HEK293 (cell line): ENCODE data around the gene CDH10.

Experiments
- CTCF ChIA-PET: fragments of 350-600 bp; formaldehyde crosslinking; extraction: SDS; loops from one replicate; lab custom pipeline; 2021; ENCODE audit warnings: antibody characterized with exemption; lab: Yijun Ruan, JAX
- POLR2A ChIA-PET: fragments of 300-600 bp; formaldehyde crosslinking; extraction: SDS; loops from one replicate; lab custom pipeline; 2020; ENCODE audit warnings: antibody characterized with exemption, inconsistent platforms; lab: Yijun Ruan, JAX
- H3K27ac ChIP-seq: fragments of 200-500 bp; sonication (Bioruptor generic); 2 replicates; pipeline ENCODE4 v1.5.1; 2014; ENCODE audit warnings: low read depth, low read length, control low read depth, inconsistent platforms; ENCODE audit errors: extremely low read depth
- H3K36me3 ChIP-seq, 2 experiments: fragments of 200-500 bp in 1 of 2; sonication (Bioruptor generic) in 1 of 2; 1 replicate in 1 of 2; 2 replicates in 1 of 2; pipeline ENCODE4 v1.5.1; 2014 to 2017; ENCODE audit warnings: inconsistent platforms in 2 of 2, low read length in 2 of 2; ENCODE audit not compliant: control insufficient read depth in 2 of 2, insufficient read depth in 1 of 2
- H3K4me1 ChIP-seq: fragments of 200-500 bp; sonication (Bioruptor generic); 2 replicates; pipeline ENCODE4 v1.5.1; 2014; ENCODE audit warnings: mild to moderate bottlenecking, low read length, inconsistent platforms; ENCODE audit not compliant: control insufficient read depth, insufficient read depth
- H3K4me3 ChIP-seq: 2 replicates; pipeline ENCODE4 v1.5.1; 2011; ENCODE audit warnings: low read depth, mild to moderate bottlenecking, control low read depth, low read length, moderate library complexity
- H3K9me3 ChIP-seq: fragments of 200-500 bp; sonication (Bioruptor generic); 2 replicates; pipeline ENCODE4 v1.5.1; 2014; ENCODE audit warnings: low read depth, low read length, inconsistent platforms; ENCODE audit not compliant: control insufficient read depth, insufficient read depth
- EGR2 ChIP-seq: fragments of 450-650 bp; formaldehyde crosslinking; IDR thresholded peaks from 2 replicates; pipeline ENCODE4 v1.5.1; 2016; ENCODE audit warnings: low read depth, missing biosample characterization, missing genetic modification characterization
- GLIS1 ChIP-seq: fragments of 450-650 bp; formaldehyde crosslinking; IDR thresholded peaks from 2 replicates; pipeline ENCODE4 v1.5.1; 2016; ENCODE audit warnings: missing biosample characterization, missing genetic modification characterization
- KLF1 ChIP-seq: fragments of 450-650 bp; formaldehyde crosslinking; IDR thresholded peaks from 2 replicates; pipeline ENCODE4 v1.5.1; 2016; ENCODE audit warnings: missing biosample characterization, missing genetic modification characterization
- KLF8 ChIP-seq: fragments of 450-650 bp; formaldehyde crosslinking; IDR thresholded peaks from 2 replicates; pipeline ENCODE4 v1.5.1; 2016; ENCODE audit warnings: missing biosample characterization, missing genetic modification characterization
- MEIS1 ChIP-seq: sonication (generic); formaldehyde crosslinking; IDR thresholded peaks from 2 replicates; pipeline ENCODE4 v1.8.1; 2022; ENCODE audit warnings: missing genetic modification reagents, mild to moderate bottlenecking, borderline replicate concordance
- PATZ1 ChIP-seq: fragments of 450-650 bp; formaldehyde crosslinking; IDR thresholded peaks from 2 replicates; pipeline ENCODE4 v1.5.1; 2016; ENCODE audit warnings: missing biosample characterization, missing genetic modification characterization
- SCRT2 ChIP-seq: fragments of 450-650 bp; formaldehyde crosslinking; IDR thresholded peaks from 2 replicates; pipeline ENCODE4 v1.5.1; 2016; ENCODE audit warnings: missing biosample characterization, missing genetic modification characterization
- ZBTB48 ChIP-seq: fragments of 450-650 bp; formaldehyde crosslinking; IDR thresholded peaks from 2 replicates; pipeline ENCODE4 v1.5.1; 2016; ENCODE audit warnings: missing biosample characterization, missing genetic modification characterization
- ZBTB7A ChIP-seq: fragments of 450-650 bp; formaldehyde crosslinking; IDR thresholded peaks from 2 replicates; pipeline ENCODE4 v1.5.1; 2016; ENCODE audit warnings: low read depth, missing biosample characterization, missing genetic modification characterization
- ZIC2 ChIP-seq: fragments of 450-650 bp; formaldehyde crosslinking; IDR thresholded peaks from 2 replicates; pipeline ENCODE4 v1.5.1; 2016; ENCODE audit warnings: missing biosample characterization, missing genetic modification characterization
- ZNF157 ChIP-seq: fragments of 450-650 bp; formaldehyde crosslinking; IDR thresholded peaks from 2 replicates; pipeline ENCODE4 v1.5.1; 2016; ENCODE audit warnings: missing biosample characterization, missing genetic modification characterization
- ZNF19 ChIP-seq: fragments of 450-650 bp; formaldehyde crosslinking; IDR thresholded peaks from 2 replicates; pipeline ENCODE4; 2016; ENCODE audit warnings: missing biosample characterization, missing genetic modification characterization, low read depth
- ZNF248 ChIP-seq: fragments of 450-650 bp; formaldehyde crosslinking; IDR thresholded peaks from 2 replicates; pipeline ENCODE4 v1.5.1; 2017; ENCODE audit warnings: missing biosample characterization, missing genetic modification characterization
- ZNF335 ChIP-seq: fragments of 450-650 bp; formaldehyde crosslinking; conservative IDR thresholded peaks from 2 replicates; pipeline ENCODE4 v1.5.1; 2016; ENCODE audit warnings: missing biosample characterization, missing genetic modification characterization
- ZNF391 ChIP-seq: fragments of 450-650 bp; formaldehyde crosslinking; IDR thresholded peaks from 2 replicates; pipeline ENCODE4 v1.5.1; 2016; ENCODE audit warnings: low read depth, missing biosample characterization, missing genetic modification characterization, borderline replicate concordance
- ZNF416 ChIP-seq: fragments of 450-650 bp; formaldehyde crosslinking; IDR thresholded peaks from 2 replicates; pipeline ENCODE4 v1.5.1; 2016; ENCODE audit warnings: missing biosample characterization, missing genetic modification characterization
- ZNF48 ChIP-seq: fragments of 450-650 bp; formaldehyde crosslinking; IDR thresholded peaks from 2 replicates; pipeline ENCODE4 v1.5.1; 2016; ENCODE audit warnings: missing biosample characterization, missing genetic modification characterization
- ZNF501 ChIP-seq: fragments of 450-650 bp; formaldehyde crosslinking; IDR thresholded peaks from 2 replicates; pipeline ENCODE4 v1.5.1; 2016; ENCODE audit warnings: missing biosample characterization, missing genetic modification characterization
- ZNF510 ChIP-seq: fragments of 450-650 bp; formaldehyde crosslinking; IDR thresholded peaks from 2 replicates; pipeline ENCODE4 v1.5.1; 2018; ENCODE audit warnings: mild to moderate bottlenecking, missing genetic modification characterization, missing biosample characterization; ENCODE audit not compliant: insufficient replicate concordance
- ZNF560 ChIP-seq: fragments of 450-650 bp; formaldehyde crosslinking; IDR thresholded peaks from 2 replicates; pipeline ENCODE4 v1.5.1; 2017; ENCODE audit warnings: missing biosample characterization, missing genetic modification characterization, borderline replicate concordance
- ZNF580 ChIP-seq: fragments of 450-650 bp; formaldehyde crosslinking; IDR thresholded peaks from 2 replicates; pipeline ENCODE4 v1.5.1; 2016; ENCODE audit warnings: missing biosample characterization, missing genetic modification characterization
- ZNF677 ChIP-seq: fragments of 450-650 bp; IDR thresholded peaks from 2 replicates; pipeline ENCODE4 v1.5.0; 2018; ENCODE audit warnings: missing biosample characterization, mild to moderate bottlenecking, missing genetic modification characterization, moderate library complexity
- TF ChIP-seq, protein P1 (sequence below): fragments of 450-650 bp; formaldehyde crosslinking; IDR thresholded peaks from 2 replicates; pipeline ENCODE4 v1.5.1; 2016; ENCODE audit warnings: missing biosample characterization, missing genetic modification characterization

CDH10 gene

DNA sequence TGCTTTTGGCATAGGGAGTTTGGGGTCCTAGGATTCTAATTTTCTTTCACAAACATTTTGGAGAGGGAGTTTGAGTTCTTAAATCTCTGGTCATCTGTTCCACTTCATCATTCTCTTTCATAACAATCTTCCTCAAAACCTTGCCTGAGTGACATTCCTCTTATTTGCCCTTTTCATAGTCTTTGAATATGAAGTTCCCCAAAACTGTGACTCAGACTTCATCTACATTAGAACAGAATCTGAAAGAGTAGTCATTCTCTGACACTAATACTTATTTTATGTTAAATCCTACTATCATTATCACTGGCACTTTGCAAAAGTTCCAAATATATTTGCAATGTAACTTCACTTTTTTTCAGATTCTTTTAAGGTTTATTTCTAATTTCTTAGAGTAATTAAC lies 163.8 kb downstream of the CDH10 start:
- H3K36me3 ChIP-seq, result no peaks in the 10 kb centered on the region
- POLR2A ChIA-PET, result no interaction called here
- TF ChIP-seq ZNF416 (tag by site-specific recombination) (no peak), ZNF580 (tag by site-specific recombination) (no peak), ZNF501 (tag by site-specific recombination) (no peak), ZNF560 (no peak), ZNF335 (tag by site-specific recombination) (no peak), ZNF248 (tag by site-specific recombination) (no peak), MEIS1 (no peak), KLF1 (tag by site-specific recombination) (no peak), ZBTB7A (tag by site-specific recombination) (no peak)
- TF ChIP-seq, protein P1, sequence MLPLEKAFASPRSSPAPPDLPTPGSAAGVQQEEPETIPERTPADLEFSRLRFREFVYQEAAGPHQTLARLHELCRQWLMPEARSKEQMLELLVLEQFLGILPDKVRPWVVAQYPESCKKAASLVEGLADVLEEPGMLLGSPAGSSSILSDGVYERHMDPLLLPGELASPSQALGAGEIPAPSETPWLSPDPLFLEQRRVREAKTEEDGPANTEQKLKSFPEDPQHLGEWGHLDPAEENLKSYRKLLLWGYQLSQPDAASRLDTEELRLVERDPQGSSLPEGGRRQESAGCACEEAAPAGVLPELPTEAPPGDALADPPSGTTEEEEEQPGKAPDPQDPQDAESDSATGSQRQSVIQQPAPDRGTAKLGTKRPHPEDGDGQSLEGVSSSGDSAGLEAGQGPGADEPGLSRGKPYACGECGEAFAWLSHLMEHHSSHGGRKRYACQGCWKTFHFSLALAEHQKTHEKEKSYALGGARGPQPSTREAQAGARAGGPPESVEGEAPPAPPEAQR, result no peak
- TF ChIP-seq, all 188 proteins: peak for 0
- H3K9me3 ChIP-seq, result no peaks in the 10 kb centered on the region
- H3K4me1 ChIP-seq, result no peaks in the 10 kb centered on the region
- H3K27ac ChIP-seq, result no peak overlapping the region
- CTCF ChIA-PET, result no interaction called here
- H3K4me3 ChIP-seq, result no peak overlapping the region

DNA sequence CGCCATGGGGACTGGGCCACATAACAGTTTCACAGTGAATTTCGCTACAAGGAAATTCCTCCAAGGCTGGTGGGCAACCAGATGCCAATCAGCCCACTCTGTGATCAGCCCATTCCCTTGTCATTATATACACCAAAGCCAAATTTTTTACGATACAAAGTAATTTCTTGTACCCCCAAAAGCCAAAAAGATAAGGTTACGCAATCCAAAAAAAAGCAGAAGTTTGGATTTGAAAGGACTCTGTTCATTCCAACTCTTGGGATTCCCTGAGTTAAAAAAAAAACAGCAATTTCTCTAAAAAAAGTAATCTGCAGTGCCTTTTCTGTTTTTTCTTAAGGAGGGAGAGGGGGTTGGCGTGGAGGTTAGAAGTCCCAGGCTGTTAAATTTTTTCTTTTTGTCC lies 166.8 kb downstream of the CDH10 start:
- no peaks in the 10 kb centered on the region for H3K36me3 ChIP-seq
- H3K4me1 ChIP-seq, result no peaks in the 10 kb centered on the region
- H3K4me3 ChIP-seq, result no peak overlapping the region
- H3K9me3 ChIP-seq, result no peaks in the 10 kb centered on the region
- no peak for TF ChIP-seq ZNF560
- TF ChIP-seq ZNF677 (tag by site-specific recombination), result no peak
- no peak for TF ChIP-seq EGR2 (tag by site-specific recombination)
- TF ChIP-seq GLIS1, result no peak
- TF ChIP-seq PATZ1 (tag by site-specific recombination), result no peak
- no peak for TF ChIP-seq ZNF391 (tag by site-specific recombination)
- TF ChIP-seq ZNF510 (tag by site-specific recombination), result no peak
- TF ChIP-seq ZNF19, result no peak
- no peak for TF ChIP-seq ZBTB48 (tag by site-specific recombination)
- TF ChIP-seq KLF8, result no peak
- TF ChIP-seq ZNF157 (tag by site-specific recombination), result no peak
- TF ChIP-seq SCRT2, result no peak
- TF ChIP-seq ZIC2 (tag by site-specific recombination), result no peak
- no peak for TF ChIP-seq ZNF48
- CTCF ChIA-PET, result interaction anchor here (1.0 kb wide), 1 partner anchor 10 kb away, joined by 4 read pairs; no protein-coding TSS in a partner anchor
- H3K27ac ChIP-seq, result no peak overlapping the region
- POLR2A ChIA-PET, result no interaction called here
